Measurements from ENCODE around the gene TET3.

The TET3 gene

GRCh38 chr2:73992036-73992435 is 7.3 kb downstream of the TET3 start:
- no peak for TF ChIP-seq CTCF (IDR thresholded peaks at IDR 0.05)

GRCh38 chr2:73993376-73993775 is 8.7 kb downstream of the TET3 start:
- TF ChIP-seq CTCF (IDR thresholded peaks at IDR 0.05): no peak

DNA sequence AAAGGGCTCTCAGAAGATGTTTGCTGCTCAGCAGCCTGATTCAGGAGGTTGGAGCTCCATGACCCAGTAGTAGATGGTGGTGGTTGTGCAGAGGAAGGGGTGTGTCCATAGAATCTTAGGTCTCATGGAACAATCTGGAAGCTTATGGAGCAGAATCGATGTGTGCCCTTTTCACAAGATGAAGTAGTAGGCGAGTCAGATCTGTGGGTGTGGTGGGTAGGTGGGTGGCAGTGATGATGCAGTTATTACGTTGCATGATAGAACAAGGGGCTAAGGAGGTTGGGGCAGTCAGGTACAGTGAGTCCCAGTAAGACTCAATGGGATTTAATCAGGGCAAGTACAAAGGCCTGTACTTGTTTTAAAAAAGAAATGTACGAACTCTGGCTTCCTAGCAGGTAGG is 9.1 kb downstream of the TET3 start:
- TF ChIP-seq CTCF (IDR thresholded peaks at IDR 0.05): no peak

GRCh38 chr2:73994178-73994831 is 9.6 kb downstream of the TET3 start:
- TF ChIP-seq CTCF (IDR thresholded peaks at IDR 0.05): no peak

GRCh38 chr2:73995810-73996209 is 11.1 kb downstream of the TET3 start:
- no peak for TF ChIP-seq CTCF (IDR thresholded peaks at IDR 0.05)

GRCh38 chr2:73997813-73998212 is 13.1 kb downstream of the TET3 start:
- TF ChIP-seq CTCF (IDR thresholded peaks at IDR 0.05): no peak

GRCh38 chr2:73998451-73998850 is 13.7 kb downstream of the TET3 start:
- no peak for TF ChIP-seq CTCF (IDR thresholded peaks at IDR 0.05)

DNA sequence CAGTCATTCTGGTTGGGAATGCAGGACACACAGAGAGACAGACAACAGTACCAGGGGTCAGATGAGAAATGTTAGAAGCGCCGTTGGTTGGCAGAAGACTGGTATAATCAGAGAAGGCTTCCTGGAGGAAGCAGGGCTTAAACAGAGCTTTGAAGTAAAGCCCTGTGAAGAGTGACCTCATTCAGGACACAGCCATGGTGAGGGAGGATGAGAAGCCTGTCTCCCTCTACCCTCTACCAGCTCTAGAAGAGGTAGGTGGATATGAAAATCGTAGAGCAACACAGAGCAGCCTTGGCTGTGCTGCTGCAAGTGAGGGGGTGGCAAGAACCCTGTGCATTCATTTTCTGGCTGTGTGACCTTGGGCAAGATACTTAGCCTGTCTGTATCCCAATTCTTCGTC is 14.2 kb downstream of the TET3 start:
- no peak for TF ChIP-seq CTCF (IDR thresholded peaks at IDR 0.05)

Data from LNCAP (cell line).